ENCODE data around the gene TDRD12. TPM values are rescaled to one million over a fixed set of nuclear protein-coding genes. Genes with fewer than 3 reads are reported as not detected.

Gene TDRD12
- total RNA-seq, 1 donor from 2014 or later: not detected

DNA sequence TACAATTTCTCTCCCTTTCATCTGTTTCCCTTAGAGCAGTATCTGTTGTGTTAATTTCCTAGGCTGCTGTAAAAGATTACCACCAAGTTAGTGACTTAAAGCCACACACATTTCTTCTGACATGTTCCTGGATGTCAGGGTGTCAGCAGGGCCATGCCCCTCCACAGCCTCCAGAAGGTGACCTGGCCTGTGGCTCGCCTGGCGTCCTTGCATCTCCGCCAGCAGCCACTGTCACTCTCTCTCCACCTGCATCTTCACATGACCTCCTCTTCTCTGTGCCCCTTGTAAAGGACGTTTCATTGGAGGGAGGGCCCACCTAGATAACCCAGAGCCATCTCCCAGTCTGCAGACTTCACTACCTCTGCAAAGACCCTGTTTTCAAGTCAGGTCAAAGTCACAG lies 88.7 kb downstream of the TDRD12 start:
- H3K4me3 Mint-ChIP-seq (ENCODE audit: unreplicated experiment): no peak overlapping the region
- no peak for DNase-seq
- H3K27me3 Mint-ChIP-seq (ENCODE audit: unreplicated experiment): no peaks in the 10 kb centered on the region
- no peak overlapping the region for H3K27ac Mint-ChIP-seq (ENCODE audit: unreplicated experiment)
- no peaks in the 10 kb centered on the region for H3K9me3 Mint-ChIP-seq (ENCODE audit: unreplicated experiment)
- TF ChIP-seq CTCF (IDR thresholded peaks at IDR 0.05; ENCODE audit: partially characterized antibody, unreplicated experiment): no peak
- no peaks in the 10 kb centered on the region for H3K36me3 Mint-ChIP-seq (ENCODE audit: unreplicated experiment)
- H3K4me1 Mint-ChIP-seq (ENCODE audit: low read depth, unreplicated experiment): no peaks in the 10 kb centered on the region

GRCh38 chr19:32809254-32809653 lies 89.7 kb downstream of the TDRD12 start:
- no peak for TF ChIP-seq CTCF (IDR thresholded peaks at IDR 0.05; ENCODE audit: partially characterized antibody, unreplicated experiment)
- no peak for DNase-seq
- H3K4me3 Mint-ChIP-seq (ENCODE audit: unreplicated experiment): no peak overlapping the region
- H3K27ac Mint-ChIP-seq (ENCODE audit: unreplicated experiment): no peak overlapping the region
- no peaks in the 10 kb centered on the region for H3K4me1 Mint-ChIP-seq (ENCODE audit: low read depth, unreplicated experiment)
- H3K9me3 Mint-ChIP-seq (ENCODE audit: unreplicated experiment): no peaks in the 10 kb centered on the region
- H3K36me3 Mint-ChIP-seq (ENCODE audit: unreplicated experiment): no peaks in the 10 kb centered on the region
- no peaks in the 10 kb centered on the region for H3K27me3 Mint-ChIP-seq (ENCODE audit: unreplicated experiment)

DNA sequence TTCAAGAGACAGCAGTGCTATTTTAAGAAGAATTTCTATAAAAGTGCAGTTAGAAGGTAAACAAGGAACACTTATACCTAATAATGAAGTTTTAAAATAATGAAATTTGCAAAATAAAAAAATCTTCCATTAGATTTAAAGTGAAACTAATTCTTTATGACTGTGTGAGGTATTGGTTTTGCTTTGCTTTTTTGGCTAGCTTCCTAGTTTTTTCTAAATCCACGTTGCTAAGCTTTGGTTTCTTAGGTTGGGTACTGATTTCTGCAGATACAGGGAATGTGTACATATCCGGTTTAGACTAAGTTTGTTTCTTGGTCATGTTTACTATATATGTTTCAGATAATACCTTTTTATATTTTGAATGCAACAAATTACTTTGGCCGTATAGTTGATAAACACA lies 90.2 kb downstream of the TDRD12 start:
- no peaks in the 10 kb centered on the region for H3K36me3 Mint-ChIP-seq (ENCODE audit: unreplicated experiment)

DNA sequence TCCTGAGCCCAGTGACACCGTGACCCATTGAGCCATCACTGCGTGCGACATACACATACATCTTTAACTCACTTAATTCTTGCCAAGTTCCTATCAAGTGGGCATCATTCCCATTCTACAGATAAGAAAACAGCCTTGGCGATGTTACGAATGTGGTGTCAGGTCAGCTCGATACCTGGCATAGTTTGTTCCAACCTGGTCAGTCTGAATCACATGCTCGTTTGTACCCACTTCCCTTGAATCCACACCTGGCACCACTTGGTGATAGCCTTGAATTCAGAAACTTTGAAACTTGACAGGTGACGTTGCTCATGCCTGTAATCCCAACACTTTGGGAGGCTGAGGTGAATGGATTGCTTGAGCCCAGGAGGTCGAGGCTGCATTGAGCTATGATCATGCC lies 90.9 kb downstream of the TDRD12 start:
- no peak for DNase-seq
- Mint-ChIP-seq H3K27me3 (ENCODE audit: unreplicated experiment) (no peaks in the 10 kb centered on the region), H3K27ac (ENCODE audit: unreplicated experiment) (no peak overlapping the region), H3K4me1 (ENCODE audit: low read depth, unreplicated experiment) (no peaks in the 10 kb centered on the region), H3K4me3 (ENCODE audit: unreplicated experiment) (no peak overlapping the region), H3K9me3 (ENCODE audit: unreplicated experiment) (no peaks in the 10 kb centered on the region), H3K36me3 (ENCODE audit: unreplicated experiment) (no peaks in the 10 kb centered on the region)
- TF ChIP-seq CTCF (IDR thresholded peaks at IDR 0.05; ENCODE audit: partially characterized antibody, unreplicated experiment): no peak

More for the DNA sequence above, 90.2 kb downstream of the TDRD12 start:
- no peak for DNase-seq
- Mint-ChIP-seq H3K9me3 (ENCODE audit: unreplicated experiment) (no peaks in the 10 kb centered on the region), H3K27me3 (ENCODE audit: unreplicated experiment) (no peaks in the 10 kb centered on the region), H3K4me1 (ENCODE audit: low read depth, unreplicated experiment) (no peaks in the 10 kb centered on the region), H3K27ac (ENCODE audit: unreplicated experiment) (no peak overlapping the region), H3K4me3 (ENCODE audit: unreplicated experiment) (no peak overlapping the region)
- TF ChIP-seq CTCF (IDR thresholded peaks at IDR 0.05; ENCODE audit: partially characterized antibody, unreplicated experiment): no peak

DNA sequence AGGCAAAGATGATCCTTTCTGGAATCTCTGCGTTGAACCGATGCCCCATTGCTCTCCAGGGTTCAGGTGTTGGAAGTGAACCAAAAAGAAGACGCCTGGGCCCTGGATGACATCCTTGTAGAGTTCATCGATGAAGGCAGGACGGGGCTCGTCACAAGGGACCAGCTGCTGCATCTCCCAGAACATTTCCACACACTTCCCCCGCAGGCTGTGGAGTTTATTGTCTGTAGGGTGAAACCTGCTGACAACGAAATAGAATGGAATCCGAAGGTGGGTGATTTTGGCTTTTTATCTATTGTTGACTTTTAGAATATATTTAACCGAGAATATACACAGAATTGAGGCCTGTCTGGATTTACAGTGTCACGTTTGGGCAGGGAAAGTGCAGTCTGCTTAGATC lies 91.6 kb downstream of the TDRD12 start:
- Mint-ChIP-seq H3K27ac (ENCODE audit: unreplicated experiment) (no peak overlapping the region), H3K4me1 (ENCODE audit: low read depth, unreplicated experiment) (no peaks in the 10 kb centered on the region), H3K27me3 (ENCODE audit: unreplicated experiment) (no peaks in the 10 kb centered on the region), H3K36me3 (ENCODE audit: unreplicated experiment) (no peaks in the 10 kb centered on the region), H3K9me3 (ENCODE audit: unreplicated experiment) (no peaks in the 10 kb centered on the region), H3K4me3 (ENCODE audit: unreplicated experiment) (no peak overlapping the region)
- DNase-seq: no peak
- no peak for TF ChIP-seq CTCF (IDR thresholded peaks at IDR 0.05; ENCODE audit: partially characterized antibody, unreplicated experiment)
